WTC11 (cell line): ENCODE results near the gene AMDHD2. TPM values are rescaled to one million over a fixed set of nuclear protein-coding genes. Genes with fewer than 3 reads are reported as not detected.
A peak's percentile ranks its signal among the peaks of the same experiment; 100 is the strongest.

Experiments
- ATAC-seq: fragments of 200-7000 bp; cut with Tn5 transposase; 2 replicates; pipeline ENCODE4 v1.10.0; 2021; ENCODE audit warnings: mild to moderate bottlenecking, moderate library complexity
- CTCF ChIA-PET: fragments of 300-600 bp; sonication (Branson Sonifier 250); formaldehyde crosslinking; loops from one replicate; lab custom pipeline; 2021; ENCODE audit warnings: antibody characterized with exemption; lab: Charles Lee
- POLR2A ChIA-PET: fragments of 350-600 bp; sonication (Branson Sonifier 250); formaldehyde crosslinking; loops from one replicate; lab custom pipeline; 2021; ENCODE audit warnings: antibody characterized with exemption; lab: Charles Lee
- DNase-seq: peaks from one replicate; pipeline ENCODE4 v3.0.0; 2021; ENCODE audit warnings: low spot score
- H3K27ac Mint-ChIP-seq: 2 replicates; pipeline ENCODE4 v1.8.0; 2021; ENCODE audit warnings: mixed read lengths
- H3K27me3 Mint-ChIP-seq: 2 replicates; pipeline ENCODE4 v1.8.0; 2021; ENCODE audit warnings: low read depth, mild to moderate bottlenecking, moderate library complexity, mixed read lengths
- H3K36me3 Mint-ChIP-seq: 2 replicates; pipeline ENCODE4 v1.8.0; 2021; ENCODE audit warnings: mixed read lengths
- H3K4me1 Mint-ChIP-seq: 2 replicates; pipeline ENCODE4 v1.8.0; 2022; ENCODE audit warnings: mixed read lengths
- H3K4me3 Mint-ChIP-seq: 2 replicates; pipeline ENCODE4 v1.8.0; 2021; ENCODE audit warnings: mild to moderate bottlenecking, moderate library complexity, mixed read lengths
- H3K9me3 Mint-ChIP-seq: 2 replicates; pipeline ENCODE4 v1.8.0; 2021; ENCODE audit warnings: mixed read lengths
- ELF4 ChIP-seq: sonication (generic); formaldehyde crosslinking; IDR thresholded peaks from 2 replicates; pipeline ENCODE4 v1.8.1; 2022; ENCODE audit warnings: low read depth, mild to moderate bottlenecking, moderate library complexity, missing genetic modification reagents
- ETV6 ChIP-seq: sonication (generic); formaldehyde crosslinking; IDR thresholded peaks from 2 replicates; pipeline ENCODE4 v1.8.1; 2022; ENCODE audit warnings: mild to moderate bottlenecking, missing genetic modification reagents
- FOXK1 ChIP-seq: sonication (generic); formaldehyde crosslinking; IDR thresholded peaks from 2 replicates; pipeline ENCODE4 v1.8.0; 2022; ENCODE audit warnings: mild to moderate bottlenecking, moderate library complexity, missing genetic modification reagents
- GABPB1 ChIP-seq: sonication (generic); formaldehyde crosslinking; IDR thresholded peaks from 2 replicates; pipeline ENCODE4 v1.8.1; 2023; ENCODE audit warnings: mild to moderate bottlenecking, missing genetic modification reagents
- GTF2I ChIP-seq: fragments of 250-450 bp; sonication (Bioruptor Pico); conservative IDR thresholded peaks from 2 replicates; pipeline ENCODE4 v1.4.0; 2021; ENCODE audit warnings: mild to moderate bottlenecking
- JAZF1 ChIP-seq: fragments of 250-450 bp; sonication (Bioruptor Pico); IDR thresholded peaks from 2 replicates; pipeline ENCODE4 v1.9.0; 2021; ENCODE audit warnings: moderate library complexity, mild to moderate bottlenecking, inconsistent platforms
- MLX ChIP-seq: sonication (generic); formaldehyde crosslinking; IDR thresholded peaks from 2 replicates; pipeline ENCODE4 v1.8.1; 2023; ENCODE audit warnings: mild to moderate bottlenecking, missing genetic modification reagents, moderate library complexity
- NFATC4 ChIP-seq: fragments of 250-450 bp; sonication (Bioruptor Pico); IDR thresholded peaks from 2 replicates; pipeline ENCODE4 v1.9.0; 2021; ENCODE audit warnings: mild to moderate bottlenecking
- NR1H2 ChIP-seq: sonication (generic); formaldehyde crosslinking; IDR thresholded peaks from 2 replicates; pipeline ENCODE4 v1.9.0; 2021; ENCODE audit warnings: mild to moderate bottlenecking, moderate library complexity, missing genetic modification reagents
- RORB ChIP-seq: fragments of 250-450 bp; sonication (Bioruptor Pico); IDR thresholded peaks from 2 replicates; pipeline ENCODE4 v1.9.0; 2021; ENCODE audit warnings: mild to moderate bottlenecking
- USF1 ChIP-seq: sonication (generic); formaldehyde crosslinking; IDR thresholded peaks from 2 replicates; pipeline ENCODE4 v1.8.0; 2022; ENCODE audit warnings: mild to moderate bottlenecking, missing genetic modification reagents
- ZNF396 ChIP-seq: fragments of 250-450 bp; sonication (Bioruptor Pico); IDR thresholded peaks from 2 replicates; pipeline ENCODE4 v1.8.0; 2021; ENCODE audit warnings: mild to moderate bottlenecking, moderate library complexity, borderline replicate concordance
- total RNA-seq: library from RNA; stranded (reverse); gene quantifications from 3 replicates; pipeline ENCODE4 v1.2.3, GENCODE V29; 2021
- TF ChIP-seq, protein P1 (sequence below): fragments of 250-450 bp; sonication (Bioruptor Pico); IDR thresholded peaks from 2 replicates; pipeline ENCODE4 v1.9.0; 2021; ENCODE audit warnings: mild to moderate bottlenecking
- TF ChIP-seq, protein P2 (sequence below): fragments of 200-600 bp; IDR thresholded peaks from 2 replicates; pipeline ENCODE4 v1.8.0; 2022; ENCODE audit warnings: antibody characterized with exemption

The AMDHD2 gene
- total RNA-seq, 1 experiment from 2014 or later: 70.9 TPM

DNA sequence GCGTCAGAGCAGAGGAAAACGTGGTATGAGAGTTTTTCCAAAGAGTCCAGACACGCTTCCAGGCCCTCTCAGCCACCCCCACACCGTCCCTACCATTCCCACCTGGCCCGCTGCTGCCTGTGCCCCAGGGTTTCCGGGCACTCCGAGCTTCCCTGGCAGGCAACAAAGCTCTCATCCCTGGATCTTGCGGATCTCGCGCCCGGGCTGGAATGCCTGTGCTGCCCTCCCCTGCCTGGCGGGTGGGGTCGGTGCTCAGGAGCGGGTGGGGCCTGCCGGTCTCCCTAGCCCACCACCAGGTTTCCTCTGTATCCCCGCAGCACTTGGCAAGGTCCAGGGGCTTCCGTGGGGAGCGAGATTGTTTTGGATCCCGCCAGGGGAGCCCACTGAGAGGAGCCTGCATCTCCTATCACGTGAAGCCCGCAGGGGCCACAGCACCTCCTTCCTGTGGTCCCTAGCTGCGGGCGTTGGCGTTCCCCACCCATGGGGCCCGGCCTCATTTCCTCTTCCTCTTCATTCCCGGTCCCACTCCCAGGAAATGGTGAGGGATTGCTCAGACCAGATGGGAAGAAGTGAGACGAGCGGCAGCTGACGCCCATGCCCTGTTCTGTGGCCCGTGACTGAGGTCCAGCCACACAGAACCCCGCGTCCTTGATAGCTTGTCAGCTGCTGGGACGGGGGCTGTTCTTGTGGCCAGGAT lies 34.2 kb upstream of the AMDHD2 start (continued):
- no peak for TF ChIP-seq MLX (CRISPR knock-in tag)
- TF ChIP-seq ETV6: no peak
- TF ChIP-seq, protein P1, sequence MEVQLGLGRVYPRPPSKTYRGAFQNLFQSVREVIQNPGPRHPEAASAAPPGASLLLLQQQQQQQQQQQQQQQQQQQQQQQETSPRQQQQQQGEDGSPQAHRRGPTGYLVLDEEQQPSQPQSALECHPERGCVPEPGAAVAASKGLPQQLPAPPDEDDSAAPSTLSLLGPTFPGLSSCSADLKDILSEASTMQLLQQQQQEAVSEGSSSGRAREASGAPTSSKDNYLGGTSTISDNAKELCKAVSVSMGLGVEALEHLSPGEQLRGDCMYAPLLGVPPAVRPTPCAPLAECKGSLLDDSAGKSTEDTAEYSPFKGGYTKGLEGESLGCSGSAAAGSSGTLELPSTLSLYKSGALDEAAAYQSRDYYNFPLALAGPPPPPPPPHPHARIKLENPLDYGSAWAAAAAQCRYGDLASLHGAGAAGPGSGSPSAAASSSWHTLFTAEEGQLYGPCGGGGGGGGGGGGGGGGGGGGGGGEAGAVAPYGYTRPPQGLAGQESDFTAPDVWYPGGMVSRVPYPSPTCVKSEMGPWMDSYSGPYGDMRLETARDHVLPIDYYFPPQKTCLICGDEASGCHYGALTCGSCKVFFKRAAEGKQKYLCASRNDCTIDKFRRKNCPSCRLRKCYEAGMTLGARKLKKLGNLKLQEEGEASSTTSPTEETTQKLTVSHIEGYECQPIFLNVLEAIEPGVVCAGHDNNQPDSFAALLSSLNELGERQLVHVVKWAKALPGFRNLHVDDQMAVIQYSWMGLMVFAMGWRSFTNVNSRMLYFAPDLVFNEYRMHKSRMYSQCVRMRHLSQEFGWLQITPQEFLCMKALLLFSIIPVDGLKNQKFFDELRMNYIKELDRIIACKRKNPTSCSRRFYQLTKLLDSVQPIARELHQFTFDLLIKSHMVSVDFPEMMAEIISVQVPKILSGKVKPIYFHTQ: no peak
- TF ChIP-seq NFATC4 (CRISPR knock-in tag): no peak
- TF ChIP-seq GTF2I (CRISPR knock-in tag): no peak
- TF ChIP-seq FOXK1 (CRISPR knock-in tag): no peak
- no peak for TF ChIP-seq JAZF1 (CRISPR knock-in tag)
- TF ChIP-seq ELF4: no peak

DNA sequence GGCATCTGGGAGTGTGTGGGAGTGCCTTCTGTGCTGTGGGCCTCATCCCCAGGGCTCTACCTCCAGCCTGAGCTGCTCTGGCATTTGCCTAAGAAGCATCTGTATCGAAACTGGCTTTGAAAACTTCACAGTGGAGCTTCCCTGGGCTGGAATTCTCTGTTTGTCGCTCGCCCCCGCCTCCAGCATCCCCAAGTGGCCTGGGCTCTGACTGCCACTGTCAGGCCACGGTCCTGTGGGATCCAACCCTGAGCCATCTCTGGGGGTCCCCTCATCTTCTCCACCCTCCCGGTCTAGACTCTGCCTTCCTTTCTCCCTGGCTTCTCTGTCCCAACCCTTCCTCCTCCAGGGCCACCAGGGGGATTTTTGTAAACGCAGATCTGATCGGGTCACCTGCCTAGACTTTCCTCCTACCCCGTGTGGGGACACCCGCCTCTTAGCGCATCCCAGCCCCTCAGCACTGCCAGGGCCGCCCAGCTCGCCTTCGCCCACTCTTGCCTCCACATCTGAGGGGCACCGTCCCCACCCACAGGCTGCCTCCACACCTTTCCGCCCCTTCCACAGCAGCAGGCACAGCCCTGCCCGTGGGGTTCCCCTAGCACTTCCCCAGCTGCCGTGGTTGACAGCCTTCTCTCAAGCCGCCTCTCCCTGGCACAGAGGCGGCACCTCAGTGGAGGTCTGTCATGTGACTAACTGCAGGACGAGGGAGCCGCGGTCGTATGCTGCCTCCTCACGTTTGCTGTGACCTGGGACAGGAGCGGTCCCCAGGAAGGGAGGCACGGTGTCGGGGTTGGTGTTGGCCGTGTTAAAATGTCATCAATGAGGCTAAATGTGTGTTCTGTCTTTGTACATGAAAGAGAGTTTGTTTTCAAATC lies 33.3 kb upstream of the AMDHD2 start:
- peak overlapping the region; percentile 54 for H3K27ac Mint-ChIP-seq
- ATAC-seq: peak; percentile 15; the same call in 1 of the 2 replicates
- POLR2A ChIA-PET: no interaction called here
- no peaks in the 10 kb centered on the region for H3K9me3 Mint-ChIP-seq
- 0 out of 2 replicates have a peak, but pooled peaks cover 4% of the 10 kb centered on the region for H3K4me1 Mint-ChIP-seq
- no peaks in the 10 kb centered on the region; the same call in 1 of the 2 replicates for H3K27me3 Mint-ChIP-seq
- DNase-seq: no peak
- H3K36me3 Mint-ChIP-seq: no peaks in the 10 kb centered on the region
- CTCF ChIA-PET: interaction anchor here (0.7 to 2.2 kb wide), 4 partner anchors 12 to 29 kb away, joined by 3 to 14 read pairs (median 9); partner anchors contain the start of gene TBC1D24
- TF ChIP-seq GABPB1 (CRISPR knock-in tag): no peak
- TF ChIP-seq USF1 (CRISPR knock-in tag): peak; percentile 60; the same call in 1 of the 2 replicates
- H3K4me3 Mint-ChIP-seq: no peak overlapping the region

GRCh38 chr16:2487517-2487842 lies 32.7 kb upstream of the AMDHD2 start:
- ChIA-PET POLR2A (no interaction called here), CTCF (interaction anchor here (2.1 kb wide), 1 partner anchor 14 kb away, joined by 12 read pairs; no protein-coding TSS in a partner anchor)
- no peak overlapping the region for H3K4me3 Mint-ChIP-seq
- H3K4me1 Mint-ChIP-seq: 0 out of 2 replicates have a peak, but pooled peaks cover 4% of the 10 kb centered on the region
- H3K27ac Mint-ChIP-seq: peak overlapping the region; percentile 54
- TF ChIP-seq ZNF396 (CRISPR knock-in tag) (no peak), NFATC4 (CRISPR knock-in tag) (no peak), RORB (no peak), GTF2I (CRISPR knock-in tag) (no peak), NR1H2 (CRISPR knock-in tag) (no peak)
- TF ChIP-seq, protein P2, sequence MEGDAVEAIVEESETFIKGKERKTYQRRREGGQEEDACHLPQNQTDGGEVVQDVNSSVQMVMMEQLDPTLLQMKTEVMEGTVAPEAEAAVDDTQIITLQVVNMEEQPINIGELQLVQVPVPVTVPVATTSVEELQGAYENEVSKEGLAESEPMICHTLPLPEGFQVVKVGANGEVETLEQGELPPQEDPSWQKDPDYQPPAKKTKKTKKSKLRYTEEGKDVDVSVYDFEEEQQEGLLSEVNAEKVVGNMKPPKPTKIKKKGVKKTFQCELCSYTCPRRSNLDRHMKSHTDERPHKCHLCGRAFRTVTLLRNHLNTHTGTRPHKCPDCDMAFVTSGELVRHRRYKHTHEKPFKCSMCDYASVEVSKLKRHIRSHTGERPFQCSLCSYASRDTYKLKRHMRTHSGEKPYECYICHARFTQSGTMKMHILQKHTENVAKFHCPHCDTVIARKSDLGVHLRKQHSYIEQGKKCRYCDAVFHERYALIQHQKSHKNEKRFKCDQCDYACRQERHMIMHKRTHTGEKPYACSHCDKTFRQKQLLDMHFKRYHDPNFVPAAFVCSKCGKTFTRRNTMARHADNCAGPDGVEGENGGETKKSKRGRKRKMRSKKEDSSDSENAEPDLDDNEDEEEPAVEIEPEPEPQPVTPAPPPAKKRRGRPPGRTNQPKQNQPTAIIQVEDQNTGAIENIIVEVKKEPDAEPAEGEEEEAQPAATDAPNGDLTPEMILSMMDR: no peak
- H3K9me3 Mint-ChIP-seq: no peaks in the 10 kb centered on the region
- ATAC-seq: no peak
- no peak for DNase-seq
- no peaks in the 10 kb centered on the region for H3K36me3 Mint-ChIP-seq
- H3K27me3 Mint-ChIP-seq: no peaks in the 10 kb centered on the region; the same call in 1 of the 2 replicates
